Activated CD4-positive, CD25-positive, alpha-beta regulatory T cell treated with anti-CD3 and anti-CD28 coated beads, Interleukin-2, amount 50 U/mL, for 16 hours (primary cell): ENCODE results near the gene IGHMBP2.
"Not testable (repeated sequence)": the region's sequence is repeated elsewhere in the genome, so short reads cannot be mapped to it uniquely, and the experiment has no call there.

Experiments used
- DNase-seq: peaks from one replicate; pipeline ENCODE4 v3.0.0-alpha.2; 2020; ENCODE audit warnings: low read depth, low spot score

Gene IGHMBP2

GRCh38 chr11:68903288-68904247, at the start of gene IGHMBP2, which contains the start of gene MRPL21:
Gene IGHMBP2, plus strand, starts transcription at chr11:68903891. Its CDS starts 62 bp downstream, at chr11:68903953.
Gene MRPL21, minus strand, starts transcription at chr11:68903832. Its CDS starts 22 bp downstream, at chr11:68903810.
- peak; percentile 74 for DNase-seq

DNA sequence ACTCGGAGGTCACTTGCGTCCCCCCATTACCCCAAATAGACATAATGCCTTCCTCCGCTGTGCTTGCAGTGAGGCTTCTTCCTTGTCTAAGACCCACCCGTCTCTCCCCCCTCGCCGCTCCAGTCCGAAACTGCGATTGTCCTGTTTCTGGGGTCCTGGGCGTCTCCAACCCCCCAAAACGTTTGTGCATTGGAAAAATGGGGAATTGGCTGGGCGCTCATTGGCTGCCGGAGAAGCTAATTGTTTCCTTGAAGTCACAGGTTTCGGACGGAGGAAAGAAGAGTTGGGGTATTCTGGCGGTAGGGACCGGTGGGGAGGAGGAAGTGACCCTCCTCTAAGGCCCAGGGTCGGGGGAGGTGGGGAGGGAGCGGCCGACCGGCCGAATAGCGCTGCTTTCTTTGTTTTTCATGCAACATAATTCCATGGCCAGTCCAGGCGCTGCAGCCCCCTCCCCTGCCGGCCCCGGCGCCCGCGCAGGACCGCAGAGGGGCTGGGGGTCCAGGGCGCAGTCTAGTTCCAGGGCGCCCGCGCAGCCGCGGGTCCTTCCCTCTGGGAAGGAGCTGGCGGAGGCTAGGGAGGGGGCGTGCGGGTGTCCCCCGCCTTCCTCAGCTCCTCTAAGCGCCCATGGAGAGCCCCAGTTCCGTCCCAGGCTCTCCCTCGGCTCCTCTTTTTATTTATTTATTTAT, 49.3 kb upstream of the IGHMBP2 start:
- DNase-seq = no peak

DNA sequence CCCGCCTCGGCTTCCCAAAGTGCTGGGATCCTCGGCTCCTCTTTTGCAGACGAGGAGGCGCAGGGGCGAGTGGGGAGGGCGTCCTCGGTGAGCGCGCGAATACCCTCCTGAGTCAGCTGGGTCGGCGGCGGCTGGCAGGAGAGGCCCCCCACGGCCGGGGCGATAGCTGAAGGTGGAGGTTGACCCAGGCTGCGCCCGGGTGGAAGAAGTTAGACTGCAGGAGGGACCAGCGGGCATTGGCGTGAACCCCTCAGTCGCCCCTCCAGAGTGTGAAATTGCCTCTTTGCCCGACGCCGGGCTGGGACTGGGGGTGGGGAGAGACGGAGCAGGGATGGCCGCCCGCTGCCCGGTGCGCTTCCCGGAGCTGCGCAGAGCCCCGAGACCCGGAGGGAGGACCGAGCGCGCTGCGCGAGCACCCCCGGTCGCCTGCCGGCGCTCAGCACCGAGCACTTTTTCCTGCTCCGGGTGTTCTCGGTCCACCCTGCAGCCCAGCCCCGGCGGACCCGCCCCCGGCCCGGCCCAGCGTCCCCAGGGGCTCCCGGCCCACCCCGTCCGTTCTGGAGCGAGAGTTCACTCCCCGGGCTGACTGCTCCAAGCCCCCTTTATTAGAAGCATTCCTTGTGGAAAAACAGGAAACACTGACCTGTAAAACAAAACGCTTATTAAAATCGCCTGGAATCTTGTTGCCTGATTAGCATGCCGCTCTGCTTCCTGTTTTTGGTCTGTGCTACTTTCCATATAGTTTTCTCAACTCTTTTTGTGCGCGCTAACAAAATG, 48.3 kb upstream of the IGHMBP2 start:
- no peak for DNase-seq

DNA sequence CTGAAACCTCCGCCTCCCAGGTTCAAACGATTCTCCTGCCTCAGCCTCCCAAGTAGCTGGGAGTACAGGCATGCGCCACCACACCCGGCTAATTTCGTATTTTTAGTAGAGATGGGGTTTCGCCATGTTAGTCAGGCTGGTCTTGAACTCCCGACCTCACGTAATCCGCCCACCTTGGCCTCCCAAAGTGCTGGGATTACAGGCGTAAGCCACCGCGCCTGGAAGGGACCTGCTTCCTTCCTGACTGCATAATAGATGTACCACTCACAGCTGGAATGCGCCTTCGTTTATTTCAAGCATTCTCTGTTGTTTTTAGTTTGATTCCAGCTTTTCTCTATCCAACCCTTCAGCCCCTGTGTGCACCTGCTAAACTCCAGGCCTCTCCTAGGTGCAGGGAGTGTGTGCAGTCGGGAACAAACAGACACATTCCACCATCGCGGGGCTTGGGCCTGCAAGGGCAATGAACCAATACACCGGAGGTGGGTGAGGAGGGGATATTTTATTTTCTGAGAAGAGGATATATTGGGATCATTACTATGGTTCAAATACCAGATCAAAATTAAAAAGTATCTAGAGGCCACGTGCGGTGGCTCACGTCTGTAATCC, 47.2 kb upstream of the IGHMBP2 start:
- not testable (repeated sequence) for DNase-seq

GRCh38 chr11:68857037-68857586, 46.6 kb upstream of the IGHMBP2 start:
- DNase-seq = no peak

- DNase-seq = no peak
Observed at GRCh38 chr11:68859123-68859522, 44.6 kb upstream of the IGHMBP2 start.

DNA sequence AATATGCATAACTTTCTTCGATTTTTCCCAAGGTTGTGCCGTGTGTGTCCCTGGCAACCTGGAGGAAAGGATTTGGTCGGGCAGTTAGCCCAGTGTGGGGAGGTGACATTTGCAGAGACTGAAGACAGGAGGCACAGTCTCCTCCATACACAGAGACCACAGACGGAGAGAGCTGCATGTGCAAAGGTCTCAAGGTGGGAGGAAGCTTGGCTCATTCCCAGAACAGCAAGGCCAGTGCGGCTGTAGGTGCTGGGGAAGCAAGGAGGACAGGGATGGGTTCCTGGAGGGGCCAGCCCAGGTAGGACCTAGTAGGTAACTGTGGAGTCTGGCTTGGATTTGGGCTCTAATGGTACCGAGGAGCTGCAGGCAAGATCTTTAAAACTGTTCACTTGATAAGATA, 41.3 kb upstream of the IGHMBP2 start:
- no peak for DNase-seq

DNA sequence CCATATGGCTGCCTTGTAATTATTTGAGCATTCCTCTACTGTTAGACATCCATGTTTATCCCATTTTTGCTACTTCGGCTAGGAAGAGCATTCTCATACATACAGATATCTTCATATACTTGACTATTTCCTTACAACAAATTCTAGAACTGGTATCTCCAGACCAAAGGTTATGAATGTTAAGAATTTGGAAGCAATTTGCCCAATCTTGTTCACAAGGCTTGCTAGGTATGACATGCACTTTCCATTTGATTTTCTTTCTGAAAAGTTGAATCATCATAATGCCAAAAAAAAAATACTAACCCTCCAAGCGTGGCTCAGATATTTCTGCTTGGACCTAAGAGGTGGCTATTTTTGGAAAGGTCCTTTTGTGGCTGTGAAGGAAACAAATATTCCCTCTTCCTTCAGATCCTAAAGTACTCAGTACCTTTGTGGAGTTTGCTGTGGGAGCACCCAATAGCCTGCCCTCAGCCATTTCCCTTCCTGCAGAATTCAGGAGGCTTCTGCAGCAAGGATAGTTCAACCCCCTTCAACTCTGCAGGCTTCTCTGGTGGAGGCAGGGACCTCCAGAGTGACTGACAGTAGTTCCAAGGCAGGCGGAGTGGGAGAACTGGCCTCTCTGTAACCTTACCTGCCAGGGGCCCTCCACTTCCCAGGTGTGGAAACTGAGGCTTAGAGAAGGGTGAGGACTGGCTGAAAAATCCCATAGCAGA, 40.0 kb upstream of the IGHMBP2 start:
- no peak for DNase-seq

DNA sequence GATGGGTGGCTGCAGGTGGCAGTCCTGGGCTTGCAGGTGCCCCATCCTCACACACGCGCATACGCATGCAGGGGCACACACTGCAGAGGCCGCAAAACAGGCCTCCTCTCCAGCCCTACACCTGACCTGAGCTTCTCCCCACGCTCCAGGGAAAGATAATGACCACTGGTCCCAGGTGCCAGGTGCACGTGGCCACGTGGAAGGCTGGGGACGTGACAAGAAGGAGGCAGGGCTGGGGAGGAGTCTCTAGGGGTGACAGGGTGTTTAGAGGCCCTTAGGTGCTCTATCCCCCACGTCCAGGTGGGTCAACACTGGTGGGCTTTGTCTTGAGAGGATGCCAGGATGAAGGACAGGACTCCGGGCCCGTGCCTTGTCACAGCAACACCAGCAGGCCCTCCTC, 38.5 kb upstream of the IGHMBP2 start:
- no peak for DNase-seq

- DNase-seq = no peak
Observed at GRCh38 chr11:68867066-68867465, 36.6 kb upstream of the IGHMBP2 start.

DNA sequence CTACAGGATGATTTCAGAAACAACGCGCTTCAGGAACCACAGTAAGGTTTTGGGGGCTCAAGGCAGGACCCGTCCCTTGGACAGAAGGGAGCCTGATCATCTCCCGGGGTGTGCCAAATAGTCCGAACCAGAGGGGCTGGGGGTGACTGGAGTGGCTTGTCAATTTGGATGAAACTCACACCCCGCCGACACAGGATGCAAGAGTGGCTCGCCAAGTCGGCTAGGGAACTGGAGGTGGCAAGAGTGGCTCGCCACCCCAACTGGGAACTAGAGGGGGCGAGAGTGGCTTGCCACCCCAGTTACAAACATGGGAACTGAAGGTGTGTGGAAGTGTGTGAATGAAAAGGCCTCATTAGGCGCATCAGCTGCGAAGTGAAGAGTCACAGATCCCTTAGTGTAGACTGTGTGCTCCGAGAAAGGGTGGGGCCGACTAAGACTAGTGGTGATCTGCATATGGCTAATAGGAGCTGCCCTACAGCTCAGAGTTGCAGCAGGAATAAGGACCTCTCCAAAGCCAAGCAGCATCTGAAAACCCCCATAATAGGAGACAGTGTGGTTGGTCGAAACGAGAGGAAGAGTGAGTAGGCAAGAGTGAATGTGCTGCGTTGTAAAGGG, 35.4 kb upstream of the IGHMBP2 start:
- no peak for DNase-seq

DNA sequence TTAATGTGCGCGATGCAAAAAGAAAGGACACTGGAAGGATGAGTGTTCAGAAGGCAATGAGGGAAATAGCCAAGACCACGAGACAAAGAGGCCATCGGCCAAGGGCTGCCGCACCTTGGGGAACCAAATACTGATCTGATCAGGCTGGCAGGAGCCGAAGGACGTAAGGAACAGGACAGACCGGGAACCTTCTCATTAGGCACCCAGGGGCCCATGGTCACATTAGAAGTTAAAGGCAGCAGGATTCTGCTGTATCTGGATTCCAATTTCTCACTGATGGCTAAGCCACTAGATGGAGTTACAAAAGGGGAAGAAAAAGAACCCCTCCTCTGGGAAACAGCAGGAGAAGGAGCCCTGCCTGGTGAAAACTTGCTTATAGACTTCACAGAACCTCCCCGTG, 33.2 kb upstream of the IGHMBP2 start:
- DNase-seq = no peak

DNA sequence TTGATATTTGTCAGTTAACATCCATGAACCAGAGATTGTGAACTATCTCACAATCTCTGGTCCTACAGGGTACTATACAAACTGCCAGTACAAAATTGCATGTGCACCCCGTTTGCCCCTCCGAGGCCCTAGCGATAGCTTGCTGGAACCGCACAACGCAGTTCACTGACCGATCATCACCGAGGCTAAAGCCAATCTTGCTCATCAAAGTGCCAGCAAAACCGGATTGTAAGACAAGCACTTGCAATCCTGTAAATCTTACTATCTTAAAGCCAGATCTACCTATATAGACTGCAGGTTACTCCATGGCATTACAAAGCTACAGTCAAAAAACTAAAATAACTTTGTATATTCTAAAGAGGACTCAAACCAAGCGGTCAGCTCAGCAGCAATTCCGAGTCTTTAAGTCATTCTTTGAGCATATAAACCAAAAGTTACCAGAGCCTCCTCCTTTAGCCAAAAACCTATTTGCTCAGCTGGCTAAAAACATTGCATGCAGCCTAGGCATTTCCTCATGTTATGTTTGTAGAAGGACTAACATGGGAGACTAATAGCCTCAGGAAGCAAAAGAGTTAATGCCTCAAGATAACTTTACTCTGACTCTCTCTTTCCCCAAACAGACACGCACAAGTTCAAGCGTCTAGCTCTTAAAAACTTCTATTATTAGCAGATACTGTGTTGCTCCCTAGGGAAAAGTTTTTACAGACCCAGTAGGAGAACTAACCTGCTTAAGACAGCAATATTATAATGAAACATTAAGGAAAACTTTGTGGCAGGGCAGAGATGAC, 31.3 kb upstream of the IGHMBP2 start:
- no peak for DNase-seq

- no peak for DNase-seq
Observed at GRCh38 chr11:68878022-68878421, 25.7 kb upstream of the IGHMBP2 start.

DNA sequence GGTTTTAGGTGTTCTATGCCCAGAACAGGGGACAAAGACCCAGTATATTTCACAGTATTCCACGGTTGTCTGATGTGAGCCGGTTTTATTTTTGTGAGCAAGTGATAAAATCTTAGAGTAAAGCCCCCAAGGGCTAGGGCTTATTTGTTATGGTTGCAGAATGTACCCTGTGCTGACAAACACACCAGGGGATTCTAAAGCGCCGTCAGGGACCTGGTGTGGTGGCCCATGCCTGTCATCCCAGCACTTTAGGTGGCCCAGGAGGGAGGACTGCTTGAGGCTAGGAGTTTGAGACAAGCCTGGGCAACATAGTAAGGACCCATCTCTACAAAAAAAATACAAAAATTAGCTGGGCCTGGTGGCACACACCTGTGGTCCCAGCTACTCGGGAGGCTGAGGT, 22.8 kb upstream of the IGHMBP2 start:
- DNase-seq = no peak

- DNase-seq = no peak
Observed at GRCh38 chr11:68881320-68881719, 22.4 kb upstream of the IGHMBP2 start.

DNA sequence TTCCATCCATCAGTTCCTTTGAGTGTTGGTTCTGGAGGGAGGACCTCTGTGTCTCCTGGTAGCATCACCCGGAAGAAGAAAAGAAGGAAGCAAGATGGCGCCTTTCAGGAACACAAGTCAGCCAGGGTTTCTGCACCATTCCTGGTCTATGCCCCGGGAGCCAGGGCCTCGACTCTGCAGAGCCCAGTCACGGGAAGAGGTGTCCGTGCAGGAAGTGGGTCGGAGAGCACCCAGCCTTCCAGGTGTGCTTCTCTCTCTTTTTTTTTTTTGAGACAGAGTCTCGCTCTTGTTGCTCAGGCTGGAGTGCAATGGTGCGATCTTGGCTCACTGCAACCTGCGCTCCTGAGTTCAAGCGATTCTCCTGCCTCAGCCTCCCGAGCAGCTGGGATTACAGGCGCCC, 21.3 kb upstream of the IGHMBP2 start:
- DNase-seq = no peak

DNA sequence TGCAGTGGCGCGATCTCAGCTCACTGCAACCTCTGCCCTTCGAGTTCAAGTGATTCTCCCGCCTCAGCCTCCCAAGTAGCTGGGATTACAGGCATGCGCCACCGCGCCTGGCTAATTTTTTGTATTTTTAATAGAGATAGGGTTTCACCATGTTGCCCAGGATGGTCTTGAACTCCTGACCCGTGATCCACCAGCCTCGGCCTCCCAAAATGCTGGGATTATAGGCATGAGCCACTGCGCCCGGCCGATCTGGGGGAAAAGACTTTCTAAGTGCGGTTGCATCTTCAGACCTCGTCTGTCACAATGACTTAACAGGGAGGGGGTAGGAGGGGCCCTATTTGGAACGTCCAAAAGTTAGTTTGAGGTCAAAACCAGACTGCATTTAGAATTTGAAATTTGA, 18.9 kb upstream of the IGHMBP2 start:
- DNase-seq = not testable (repeated sequence)

DNA sequence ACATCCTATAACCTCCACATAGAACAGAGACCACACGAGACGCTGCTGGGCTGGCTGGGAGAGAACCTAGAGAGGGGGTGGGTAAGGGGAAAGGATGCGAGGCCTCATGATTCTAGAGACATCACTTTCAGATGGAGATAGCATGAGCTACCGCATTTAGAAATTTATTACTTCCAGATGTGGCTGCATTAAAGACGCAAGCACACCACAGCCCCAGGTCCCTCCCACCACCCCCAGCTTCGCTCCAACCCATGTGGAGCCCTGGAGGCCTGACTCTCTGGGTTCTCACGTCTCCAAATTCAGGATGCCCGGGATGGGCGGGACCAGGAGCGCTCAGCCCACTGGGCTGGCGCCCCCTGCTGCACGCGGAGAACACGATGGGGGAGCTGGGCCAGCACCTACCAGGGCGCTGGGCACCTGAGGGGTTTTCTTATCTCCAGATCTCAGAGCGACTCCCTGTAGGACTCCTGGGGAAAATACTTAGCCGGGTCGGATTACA, 13.7 kb upstream of the IGHMBP2 start:
- no peak for DNase-seq
